ENCODE measurements around the gene DECR2.

Gene DECR2

GRCh38 chr16:424033-424622 is 22.4 kb downstream of the DECR2 start:
- Mint-ChIP-seq H3K27me3 (peaks cover 14% of the 10 kb centered on the region), H3K4me3 (peak overlapping the region; percentile 66), H3K9me3 (no peaks in the 10 kb centered on the region), H3K36me3 (ENCODE audit: low read depth) (peaks cover 8% of the 10 kb centered on the region), H3K27ac (no peak overlapping the region), H3K4me1 (peaks cover 27% of the 10 kb centered on the region)
- ATAC-seq (no peak), DNase-seq (no peak)

DNA sequence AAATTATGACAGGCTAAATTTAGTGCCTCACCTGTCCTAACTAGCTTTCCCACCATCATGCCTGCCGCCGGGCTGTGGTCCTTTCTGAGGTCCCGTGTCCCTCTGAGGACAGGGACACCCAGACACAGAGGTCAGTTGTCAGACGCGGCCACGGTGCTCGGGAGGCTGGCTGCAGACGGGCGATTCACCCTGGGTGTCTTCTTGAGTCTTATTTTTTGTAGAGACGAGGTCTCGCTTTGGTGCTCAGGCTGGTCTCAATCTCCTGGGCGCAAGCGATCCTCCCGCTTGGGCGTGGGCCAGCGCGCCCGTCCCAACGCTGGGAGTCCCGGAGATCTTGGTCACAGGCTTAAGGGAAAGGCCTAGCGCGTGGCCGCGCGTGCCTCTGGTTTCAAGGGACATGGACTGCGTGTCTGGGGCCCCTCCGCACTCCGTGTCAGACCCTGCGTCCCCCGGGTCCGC is 23.0 kb downstream of the DECR2 start:
- H3K27me3 Mint-ChIP-seq: peaks cover 14% of the 10 kb centered on the region
- DNase-seq (no peak), ATAC-seq (no peak)
- H3K27ac Mint-ChIP-seq: peak overlapping the region; percentile 50
- H3K9me3 Mint-ChIP-seq: no peaks in the 10 kb centered on the region
- H3K4me3 Mint-ChIP-seq: peak overlapping the region; percentile 66
- H3K36me3 Mint-ChIP-seq (ENCODE audit: low read depth): peaks cover 8% of the 10 kb centered on the region
- H3K4me1 Mint-ChIP-seq: peaks cover 27% of the 10 kb centered on the region

- peak within 1 kb of the TSS; percentile 82 for H3K4me3 Mint-ChIP-seq
- DNase-seq (peak; percentile 87), ATAC-seq (peak; percentile 96)
- H3K4me1 Mint-ChIP-seq: peaks cover 27% of the 10 kb centered on the region
- H3K27me3 Mint-ChIP-seq: peaks cover 14% of the 10 kb centered on the region
- H3K36me3 Mint-ChIP-seq (ENCODE audit: low read depth): peaks cover 8% of the 10 kb centered on the region
- no peaks in the 10 kb centered on the region for H3K9me3 Mint-ChIP-seq
- peak within 1 kb of the TSS; percentile 65 for H3K27ac Mint-ChIP-seq
These were observed 23.5 kb downstream of the DECR2 start, which contains the start of gene RAB11FIP3 for GRCh38 chr16:425082-425718. Gene RAB11FIP3 (plus strand): TSS chr16:425649. CDS start chr16:426007, 358 bp downstream.

DNA sequence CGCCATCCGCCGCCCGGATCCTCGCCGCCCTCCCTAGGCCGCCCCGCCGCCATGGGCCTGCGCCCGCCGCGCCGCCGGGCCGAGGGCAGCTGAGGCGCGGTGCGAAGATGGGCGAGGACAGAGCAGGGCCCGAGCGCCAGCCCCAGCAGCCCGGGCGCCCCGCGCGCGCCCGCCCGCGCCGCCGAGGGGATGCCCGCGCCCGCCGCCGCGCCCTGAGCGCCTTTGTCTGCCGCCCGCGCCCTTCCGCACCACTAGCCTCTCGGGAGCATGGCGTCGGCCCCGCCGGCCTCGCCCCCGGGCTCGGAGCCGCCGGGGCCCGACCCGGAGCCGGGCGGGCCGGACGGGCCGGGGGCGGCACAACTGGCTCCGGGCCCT is 24.0 kb downstream of the DECR2 start:
- H3K9me3 Mint-ChIP-seq: no peaks in the 10 kb centered on the region
- H3K27me3 Mint-ChIP-seq: peaks cover 14% of the 10 kb centered on the region
- H3K27ac Mint-ChIP-seq: peak overlapping the region; percentile 65
- H3K36me3 Mint-ChIP-seq (ENCODE audit: low read depth): peaks cover 8% of the 10 kb centered on the region
- H3K4me1 Mint-ChIP-seq: peaks cover 27% of the 10 kb centered on the region
- ATAC-seq (peak; percentile 70), DNase-seq (no peak)
- peak overlapping the region; percentile 78 for H3K4me3 Mint-ChIP-seq

DNA sequence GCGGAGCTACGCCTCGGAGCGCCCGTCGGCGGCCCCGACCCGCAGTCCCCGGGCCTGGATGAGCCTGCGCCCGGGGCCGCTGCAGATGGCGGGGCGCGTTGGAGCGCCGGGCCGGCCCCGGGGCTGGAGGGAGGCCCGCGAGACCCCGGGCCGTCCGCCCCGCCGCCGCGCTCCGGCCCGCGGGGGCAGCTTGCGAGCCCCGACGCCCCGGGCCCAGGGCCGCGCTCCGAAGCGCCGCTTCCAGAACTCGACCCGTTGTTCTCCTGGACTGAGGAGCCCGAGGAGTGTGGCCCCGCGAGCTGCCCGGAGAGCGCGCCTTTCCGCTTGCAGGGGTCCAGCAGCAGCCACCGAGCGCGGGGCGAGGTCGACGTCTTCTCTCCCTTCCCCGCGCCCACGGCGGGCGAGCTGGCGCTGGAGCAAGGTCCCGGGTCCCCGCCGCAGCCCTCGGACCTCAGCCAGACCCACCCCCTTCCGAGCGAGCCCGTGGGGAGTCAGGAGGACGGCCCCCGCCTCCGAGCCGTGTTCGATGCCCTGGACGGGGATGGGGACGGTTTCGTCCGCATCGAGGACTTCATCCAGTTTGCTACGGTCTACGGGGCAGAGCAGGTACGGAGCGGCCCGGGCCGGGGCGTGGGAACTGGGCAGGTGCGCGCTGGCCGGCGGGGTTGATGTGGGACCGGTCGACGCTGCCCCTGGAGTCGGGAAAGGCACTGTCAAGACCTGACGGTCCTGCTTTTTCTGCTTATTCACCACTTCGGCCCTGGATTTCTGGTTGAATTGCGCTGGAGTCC is 24.6 kb downstream of the DECR2 start:
- DNase-seq: peak; percentile 18
- H3K4me3 Mint-ChIP-seq: peak overlapping the region; percentile 82
- peak overlapping the region; percentile 70 for H3K27ac Mint-ChIP-seq
- H3K4me1 Mint-ChIP-seq: peaks cover 27% of the 10 kb centered on the region
- peaks cover 14% of the 10 kb centered on the region for H3K27me3 Mint-ChIP-seq
- peaks cover 8% of the 10 kb centered on the region for H3K36me3 Mint-ChIP-seq (ENCODE audit: low read depth)
- ATAC-seq: no peak
- no peaks in the 10 kb centered on the region for H3K9me3 Mint-ChIP-seq

- Mint-ChIP-seq H3K9me3 (no peaks in the 10 kb centered on the region), H3K36me3 (ENCODE audit: low read depth) (peaks cover 8% of the 10 kb centered on the region)
These were observed 25.2 kb downstream of the DECR2 start for GRCh38 chr16:426906-427249.

GRCh38 chr16:427250-427649 is 25.6 kb downstream of the DECR2 start:
- Mint-ChIP-seq H3K4me1 (peaks cover 27% of the 10 kb centered on the region), H3K9me3 (no peaks in the 10 kb centered on the region), H3K27me3 (peaks cover 14% of the 10 kb centered on the region), H3K4me3 (peak overlapping the region; percentile 82), H3K27ac (peak overlapping the region; percentile 70), H3K36me3 (ENCODE audit: low read depth) (peaks cover 8% of the 10 kb centered on the region)
- ATAC-seq (no peak), DNase-seq (no peak)

More at GRCh38 chr16:426906-427249, 25.2 kb downstream of the DECR2 start:
- Mint-ChIP-seq H3K27ac (peak overlapping the region; percentile 70), H3K4me1 (peaks cover 27% of the 10 kb centered on the region), H3K4me3 (peak overlapping the region; percentile 82), H3K27me3 (peaks cover 14% of the 10 kb centered on the region)
- DNase-seq (peak; percentile 21), ATAC-seq (no peak)

- H3K9me3 Mint-ChIP-seq: no peaks in the 10 kb centered on the region
- ATAC-seq (no peak), DNase-seq (no peak)
- no peak overlapping the region for H3K4me3 Mint-ChIP-seq
- H3K27me3 Mint-ChIP-seq: peaks cover 2% of the 10 kb centered on the region
- H3K36me3 Mint-ChIP-seq (ENCODE audit: low read depth): peaks cover 10% of the 10 kb centered on the region
- H3K27ac Mint-ChIP-seq: no peak overlapping the region
- peaks cover 23% of the 10 kb centered on the region for H3K4me1 Mint-ChIP-seq
These were observed 29.2 kb downstream of the DECR2 start for GRCh38 chr16:430904-431303.

DNA sequence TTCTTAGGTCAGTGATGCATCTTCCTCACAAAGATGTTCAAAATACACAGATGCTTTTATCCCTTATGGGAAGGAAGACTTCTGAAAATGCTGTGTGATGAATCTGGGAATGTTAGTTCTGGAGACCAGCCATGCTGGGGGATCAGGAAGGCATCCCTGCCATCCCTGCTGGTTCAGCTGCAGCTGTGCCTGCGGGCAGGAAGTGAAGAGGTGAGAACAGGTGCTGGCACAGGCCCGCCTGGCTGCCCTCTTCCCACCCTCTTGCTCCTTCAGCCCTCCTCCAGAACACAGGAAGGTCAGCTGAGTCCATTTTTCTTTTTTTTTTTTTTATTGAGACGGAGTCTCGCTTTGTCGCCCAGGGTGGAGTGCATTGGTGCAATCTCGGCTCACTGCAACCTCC is 38.9 kb downstream of the DECR2 start:
- H3K36me3 Mint-ChIP-seq (ENCODE audit: low read depth): peaks cover 3% of the 10 kb centered on the region
- H3K27me3 Mint-ChIP-seq: no peaks in the 10 kb centered on the region
- no peak overlapping the region for H3K4me3 Mint-ChIP-seq
- ATAC-seq (no peak), DNase-seq (no peak)
- H3K4me1 Mint-ChIP-seq: no peaks in the 10 kb centered on the region
- H3K9me3 Mint-ChIP-seq: no peaks in the 10 kb centered on the region
- no peak overlapping the region for H3K27ac Mint-ChIP-seq

DNA sequence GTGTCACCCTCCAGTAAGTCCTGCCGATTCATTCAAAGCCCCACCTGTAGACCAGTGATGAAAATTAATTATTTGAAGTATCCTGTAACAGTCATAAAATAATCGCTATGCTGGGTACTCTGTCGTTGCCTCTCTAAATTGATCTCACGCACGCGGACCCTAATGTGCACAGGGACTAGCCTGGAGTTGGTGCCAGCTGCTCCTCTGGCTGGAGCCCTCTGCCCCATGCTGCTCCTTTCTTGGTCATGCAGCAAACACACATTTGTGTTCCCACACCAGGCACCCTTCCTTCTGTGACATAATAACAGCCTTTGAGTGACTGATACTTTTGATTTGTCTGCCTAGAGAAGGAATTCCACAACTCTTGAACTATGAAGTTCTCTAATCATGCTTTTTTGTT is 39.8 kb downstream of the DECR2 start:
- ATAC-seq: no peak
- Mint-ChIP-seq H3K4me1 (no peaks in the 10 kb centered on the region), H3K36me3 (ENCODE audit: low read depth) (peaks cover 3% of the 10 kb centered on the region), H3K27ac (no peak overlapping the region), H3K4me3 (no peak overlapping the region), H3K27me3 (no peaks in the 10 kb centered on the region), H3K9me3 (no peaks in the 10 kb centered on the region)
- no peak for DNase-seq

GRCh38 chr16:442976-443375 is 41.3 kb downstream of the DECR2 start:
- Mint-ChIP-seq H3K4me1 (no peaks in the 10 kb centered on the region), H3K36me3 (ENCODE audit: low read depth) (peaks cover 3% of the 10 kb centered on the region), H3K27ac (no peak overlapping the region), H3K9me3 (no peaks in the 10 kb centered on the region), H3K4me3 (no peak overlapping the region), H3K27me3 (no peaks in the 10 kb centered on the region)
- DNase-seq (no peak), ATAC-seq (no peak)

- no peak for ATAC-seq
- H3K9me3 Mint-ChIP-seq: no peaks in the 10 kb centered on the region
- no peaks in the 10 kb centered on the region for H3K27me3 Mint-ChIP-seq
- no peaks in the 10 kb centered on the region for H3K4me1 Mint-ChIP-seq
- H3K36me3 Mint-ChIP-seq (ENCODE audit: low read depth): peaks cover 3% of the 10 kb centered on the region
- H3K27ac Mint-ChIP-seq: no peak overlapping the region
- no peak for DNase-seq
- no peak overlapping the region for H3K4me3 Mint-ChIP-seq
These were observed 42.3 kb downstream of the DECR2 start for GRCh38 chr16:444027-444426.

- Mint-ChIP-seq H3K36me3 (ENCODE audit: low read depth) (no peaks in the 10 kb centered on the region), H3K4me1 (no peaks in the 10 kb centered on the region), H3K27me3 (no peaks in the 10 kb centered on the region), H3K4me3 (no peak overlapping the region), H3K9me3 (no peaks in the 10 kb centered on the region), H3K27ac (no peak overlapping the region)
- no peak for ATAC-seq
- DNase-seq: no peak
These were observed 43.9 kb downstream of the DECR2 start for GRCh38 chr16:445566-445965.

DNA sequence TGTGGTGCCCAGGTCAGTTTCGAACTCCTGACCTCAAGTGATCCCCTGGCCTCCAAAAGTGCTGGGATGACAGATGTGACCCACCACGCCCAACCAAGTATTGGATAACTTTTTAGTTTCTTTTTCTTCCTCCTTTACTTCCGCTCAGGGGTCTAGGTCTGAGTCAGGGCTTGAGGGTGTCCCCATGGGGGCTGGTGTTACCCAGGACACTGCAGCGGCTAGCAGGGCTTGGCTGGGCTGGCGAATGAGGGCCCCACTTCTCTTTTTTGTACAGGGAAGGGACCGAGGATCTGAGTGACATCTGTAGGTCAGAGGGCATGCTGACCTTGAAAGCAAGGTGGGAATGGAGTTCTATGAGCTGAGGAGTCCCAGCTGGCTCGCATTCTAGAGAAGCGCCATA is 48.7 kb downstream of the DECR2 start:
- Mint-ChIP-seq H3K4me3 (no peak overlapping the region), H3K27ac (no peak overlapping the region), H3K36me3 (ENCODE audit: low read depth) (no peaks in the 10 kb centered on the region), H3K27me3 (no peaks in the 10 kb centered on the region), H3K4me1 (no peaks in the 10 kb centered on the region), H3K9me3 (no peaks in the 10 kb centered on the region)
- DNase-seq (no peak), ATAC-seq (no peak)
